Stimulated activated CD8-positive, alpha-beta memory T cell treated with anti-CD3 and anti-CD28 coated beads, Interleukin-12 subunit alpha, Interleukin-12 subunit beta, amount 100 ng/mL, for 1 hour (primary cell): ENCODE results near the gene GPR156.
"Not testable (repeated sequence)": the region's sequence is repeated elsewhere in the genome, so short reads cannot be mapped to it uniquely, and the experiment has no call there.

ENCODE experiments used
- DNase-seq: peaks from one replicate; pipeline ENCODE4 v3.0.0-alpha.2; 2020; ENCODE audit warnings: low read depth

GPR156 gene

GRCh38 chr3:120284747-120285507, at the start of gene GPR156:
Gene GPR156, minus strand, starts transcription at chr3:120285222. Its CDS starts 41,124 bp downstream, at chr3:120244098.
- DNase-seq = no peak

GRCh38 chr3:120332646-120333045, 47.6 kb upstream of the GPR156 start:
- DNase-seq = no peak

- no peak for DNase-seq
Measured at GRCh38 chr3:120331076-120331475, 46.1 kb upstream of the GPR156 start.

GRCh38 chr3:120326784-120327183, 41.8 kb upstream of the GPR156 start:
- DNase-seq = no peak

GRCh38 chr3:120324190-120324589, 39.2 kb upstream of the GPR156 start:
- DNase-seq = no peak

- DNase-seq = not testable (repeated sequence)
Measured at GRCh38 chr3:120323761-120324160, 38.7 kb upstream of the GPR156 start.

GRCh38 chr3:120311863-120312794, 27.1 kb upstream of the GPR156 start:
- no peak for DNase-seq

- DNase-seq = no peak
Measured at GRCh38 chr3:120306519-120307455, 21.8 kb upstream of the GPR156 start.

- no peak for DNase-seq
Measured at GRCh38 chr3:120304616-120305015, 19.6 kb upstream of the GPR156 start.

GRCh38 chr3:120302361-120302760, 17.3 kb upstream of the GPR156 start:
- DNase-seq = no peak

GRCh38 chr3:120300971-120301370, 15.9 kb upstream of the GPR156 start:
- DNase-seq = no peak

GRCh38 chr3:120299403-120299802, 14.4 kb upstream of the GPR156 start:
- DNase-seq = no peak

GRCh38 chr3:120298996-120299395, 14.0 kb upstream of the GPR156 start:
- no peak for DNase-seq

GRCh38 chr3:120291552-120291951, 6.5 kb upstream of the GPR156 start:
- not testable (repeated sequence) for DNase-seq

- DNase-seq = no peak
Measured at GRCh38 chr3:120289636-120290035, 4.6 kb upstream of the GPR156 start.

GRCh38 chr3:120286465-120286864, 1.4 kb upstream of the GPR156 start:
- DNase-seq = no peak

- no peak for DNase-seq
Measured at GRCh38 chr3:120285508-120285841, 453 bp upstream of the GPR156 start.

- no peak for DNase-seq
Measured at GRCh38 chr3:120281261-120281660, 3.8 kb downstream of the GPR156 start.

GRCh38 chr3:120280566-120280965, 4.5 kb downstream of the GPR156 start:
- DNase-seq = no peak

GRCh38 chr3:120280026-120280425, 5.0 kb downstream of the GPR156 start:
- no peak for DNase-seq

GRCh38 chr3:120276767-120277166, 8.3 kb downstream of the GPR156 start:
- no peak for DNase-seq

- no peak for DNase-seq
Measured at GRCh38 chr3:120275618-120276017, 9.4 kb downstream of the GPR156 start.
